Ishikawa (cell line): Measurements from ENCODE around the gene BIRC5.

Source experiments
- EP300 ChIP-seq: IDR thresholded peaks from 2 replicates; pipeline ENCODE4 v1.6.1; 2012; ENCODE audit warnings: borderline replicate concordance
- YY1 ChIP-seq: IDR thresholded peaks from 2 replicates; pipeline ENCODE4 v1.6.1; 2012; ENCODE audit warnings: low read depth
- TF ChIP-seq, protein P1 (sequence below): IDR thresholded peaks from 2 replicates; pipeline ENCODE4 v1.6.1; 2012
- TF ChIP-seq, protein P2 (sequence below): IDR thresholded peaks from 2 replicates; pipeline ENCODE4 v1.6.1; 2012; ENCODE audit warnings: low read depth, mild to moderate bottlenecking

DNA sequence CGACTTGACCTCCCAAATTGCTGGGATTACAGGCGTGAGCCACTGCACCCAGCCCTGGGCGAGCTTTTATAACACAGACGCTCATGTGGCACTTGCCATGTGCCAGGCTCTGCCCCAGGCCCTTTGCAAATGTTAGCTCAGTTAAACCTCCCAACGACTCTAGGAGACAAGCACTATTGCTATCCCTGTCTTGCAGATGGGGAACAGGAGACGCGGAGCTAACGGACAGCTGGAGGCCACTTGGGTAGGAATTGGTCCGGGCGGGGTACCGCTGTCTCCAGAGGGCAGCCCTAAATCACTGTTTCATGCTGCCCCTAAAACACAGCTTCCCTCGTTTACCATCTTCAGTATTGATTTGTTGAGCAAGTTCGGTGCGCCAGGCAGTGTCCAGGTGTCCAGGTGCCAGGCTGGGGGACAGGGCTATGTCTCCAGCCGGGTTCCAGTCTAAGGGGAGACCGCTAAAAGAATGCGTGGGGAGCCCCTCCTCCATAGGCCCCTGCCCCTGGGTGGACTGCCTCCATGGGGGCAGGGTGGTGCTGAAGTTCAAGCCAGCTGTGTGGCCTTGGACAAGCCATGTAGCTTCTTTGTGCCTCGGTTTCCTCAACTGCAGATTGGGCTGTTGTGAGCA lies 41.1 kb downstream of the BIRC5 start:
- TF ChIP-seq, protein P1, sequence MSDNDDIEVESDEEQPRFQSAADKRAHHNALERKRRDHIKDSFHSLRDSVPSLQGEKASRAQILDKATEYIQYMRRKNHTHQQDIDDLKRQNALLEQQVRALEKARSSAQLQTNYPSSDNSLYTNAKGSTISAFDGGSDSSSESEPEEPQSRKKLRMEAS: no peak
- TF ChIP-seq EP300 (no peak), YY1 (no peak)
- TF ChIP-seq, protein P2, sequence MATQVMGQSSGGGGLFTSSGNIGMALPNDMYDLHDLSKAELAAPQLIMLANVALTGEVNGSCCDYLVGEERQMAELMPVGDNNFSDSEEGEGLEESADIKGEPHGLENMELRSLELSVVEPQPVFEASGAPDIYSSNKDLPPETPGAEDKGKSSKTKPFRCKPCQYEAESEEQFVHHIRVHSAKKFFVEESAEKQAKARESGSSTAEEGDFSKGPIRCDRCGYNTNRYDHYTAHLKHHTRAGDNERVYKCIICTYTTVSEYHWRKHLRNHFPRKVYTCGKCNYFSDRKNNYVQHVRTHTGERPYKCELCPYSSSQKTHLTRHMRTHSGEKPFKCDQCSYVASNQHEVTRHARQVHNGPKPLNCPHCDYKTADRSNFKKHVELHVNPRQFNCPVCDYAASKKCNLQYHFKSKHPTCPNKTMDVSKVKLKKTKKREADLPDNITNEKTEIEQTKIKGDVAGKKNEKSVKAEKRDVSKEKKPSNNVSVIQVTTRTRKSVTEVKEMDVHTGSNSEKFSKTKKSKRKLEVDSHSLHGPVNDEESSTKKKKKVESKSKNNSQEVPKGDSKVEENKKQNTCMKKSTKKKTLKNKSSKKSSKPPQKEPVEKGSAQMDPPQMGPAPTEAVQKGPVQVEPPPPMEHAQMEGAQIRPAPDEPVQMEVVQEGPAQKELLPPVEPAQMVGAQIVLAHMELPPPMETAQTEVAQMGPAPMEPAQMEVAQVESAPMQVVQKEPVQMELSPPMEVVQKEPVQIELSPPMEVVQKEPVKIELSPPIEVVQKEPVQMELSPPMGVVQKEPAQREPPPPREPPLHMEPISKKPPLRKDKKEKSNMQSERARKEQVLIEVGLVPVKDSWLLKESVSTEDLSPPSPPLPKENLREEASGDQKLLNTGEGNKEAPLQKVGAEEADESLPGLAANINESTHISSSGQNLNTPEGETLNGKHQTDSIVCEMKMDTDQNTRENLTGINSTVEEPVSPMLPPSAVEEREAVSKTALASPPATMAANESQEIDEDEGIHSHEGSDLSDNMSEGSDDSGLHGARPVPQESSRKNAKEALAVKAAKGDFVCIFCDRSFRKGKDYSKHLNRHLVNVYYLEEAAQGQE: no peak
